Upper lobe of left lung (tissue), 6 donors: ENCODE results near the gene DCAF6. TPM values are rescaled to one million over a fixed set of nuclear protein-coding genes. Genes with fewer than 3 reads are reported as not detected.

Source experiments
- ATAC-seq, 2 donors: fragments of 200-7000 bp; cut with Tn5 transposase; one replicate each; pipeline ENCODE4 v1.9.1; 2022; ENCODE audit warnings: mild to moderate bottlenecking in 2 of 2, moderate library complexity in 2 of 2; ENCODE audit not compliant: low FRiP score in 2 of 2
- DNase-seq, 2 donors: peaks; one replicate each; pipeline ENCODE4 v3.0.0-alpha.2; 2019 to 2020
- H3K27ac ChIP-seq, 4 donors: fragments of 200-600 bp; sonication (generic); one replicate each; pipeline ENCODE4 v1.5.1; 2016 to 2019
- H3K27me3 ChIP-seq, 4 donors: fragments of 200-600 bp; sonication (generic); one replicate each; pipeline ENCODE4 v1.5.1; 2017 to 2019
- H3K36me3 ChIP-seq, 4 donors: fragments of 200-600 bp; sonication (generic); one replicate each; pipeline ENCODE4 v1.5.1; 2016 to 2019
- H3K4me1 ChIP-seq, 4 donors: fragments of 200-600 bp; sonication (generic); one replicate each; pipeline ENCODE4 v1.5.1; 2018 to 2019
- H3K4me3 ChIP-seq, 4 donors: fragments of 200-600 bp; sonication (generic); one replicate each; pipeline ENCODE4 v1.5.1; 2017 to 2019; ENCODE audit warnings: mild to moderate bottlenecking in 2 of 4, moderate library complexity in 1 of 4
- H3K9me3 ChIP-seq, 4 donors: fragments of 200-600 bp; sonication (generic); one replicate each; pipeline ENCODE4 v1.5.1; 2018 to 2019
- EP300 ChIP-seq, 4 donors: sonication (generic); formaldehyde crosslinking; IDR thresholded peaks; one replicate each; pipeline ENCODE4 v1.5.1; 2017; ENCODE audit warnings: antibody characterized with exemption in 4 of 4, control low read depth in 2 of 4
- POLR2A ChIP-seq, 4 donors: fragments of 450-650 bp; IDR thresholded peaks; one replicate each; pipeline ENCODE4 v1.5.1; 2016 to 2017; ENCODE audit warnings: antibody characterized with exemption in 4 of 4, mild to moderate bottlenecking in 2 of 4
- POLR2AphosphoS5 ChIP-seq, 2 donors: sonication (generic); formaldehyde crosslinking; IDR thresholded peaks; one replicate each; pipeline ENCODE4 v1.5.1; 2017; ENCODE audit warnings: antibody characterized with exemption in 2 of 2
- WGBS, 2 donors: methylation state at CpG; one replicate each; pipeline ENCODE4 v1.1.5; 2017 to 2018; 5-methylcytosine and 5-hydroxymethylcytosine counted together
- total RNA-seq, 6 donors: library from RNA; depleted of rRNA in 4 of 6; stranded (reverse); fragments of >200 nt in 4 of 6; gene quantifications; one replicate each; pipeline versions ENCODE4 v1.1.0 to v1.2.1, GENCODE V29; 2016 to 2021
- TF ChIP-seq, protein P1 (sequence below), 6 experiments: fragments of 450-650 bp in 4 of 6; fragments of 200-600 bp in 2 of 6; sonication (generic) in 2 of 6; IDR thresholded peaks; one replicate each; pipeline ENCODE4 v1.5.1; 2016 to 2019; ENCODE audit warnings: antibody characterized with exemption in 6 of 6
- donor health status: DM: no; HTN: no; CAD: no; lungs with moderate emphysema.
- donor health status: DM: no; HTN: yes; CAD: no; lungs with severe emphysema.

The DCAF6 gene
- total RNA-seq, 6 donors from 2014 or later, result 37.5 to 110 (median 55.5) TPM

DNA sequence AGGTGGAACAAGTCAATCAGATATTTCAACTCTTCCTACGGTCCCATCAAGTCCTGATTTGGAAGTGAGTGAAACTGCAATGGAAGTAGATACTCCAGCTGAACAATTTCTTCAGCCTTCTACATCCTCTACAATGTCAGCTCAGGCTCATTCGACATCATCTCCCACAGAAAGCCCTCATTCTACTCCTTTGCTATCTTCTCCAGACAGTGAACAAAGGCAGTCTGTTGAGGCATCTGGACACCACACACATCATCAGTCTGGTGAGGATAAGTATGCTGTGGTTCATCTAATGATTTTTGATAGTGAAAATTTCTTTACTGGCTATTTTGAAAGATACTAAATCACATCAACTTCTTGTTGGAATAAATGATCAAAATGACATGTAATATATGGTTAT is 68.0 kb downstream of the DCAF6 start:
- 95 to 100% methylated on average over 2 of the region's 2 CpGs for WGBS, 2 donors
- DNase-seq, result no peak
- Histone ChIP-seq H3K27ac (no peak overlapping the region), H3K4me3 (no peak overlapping the region), H3K4me1 (peaks cover 0 to 4% (median 2%) of the 10 kb centered on the region in 4 donors), H3K27me3 (no peaks in the 10 kb centered on the region), H3K36me3 (peaks cover 0 to 38% (median 2%) of the 10 kb centered on the region in 4 donors), H3K9me3 (no peaks in the 10 kb centered on the region)
- TF ChIP-seq EP300 (IDR thresholded peaks at IDR 0.05) (no peak), POLR2AphosphoS5 (IDR thresholded peaks at IDR 0.05) (no peak), POLR2A (IDR thresholded peaks at IDR 0.05) (no peak)
- TF ChIP-seq, protein P1, sequence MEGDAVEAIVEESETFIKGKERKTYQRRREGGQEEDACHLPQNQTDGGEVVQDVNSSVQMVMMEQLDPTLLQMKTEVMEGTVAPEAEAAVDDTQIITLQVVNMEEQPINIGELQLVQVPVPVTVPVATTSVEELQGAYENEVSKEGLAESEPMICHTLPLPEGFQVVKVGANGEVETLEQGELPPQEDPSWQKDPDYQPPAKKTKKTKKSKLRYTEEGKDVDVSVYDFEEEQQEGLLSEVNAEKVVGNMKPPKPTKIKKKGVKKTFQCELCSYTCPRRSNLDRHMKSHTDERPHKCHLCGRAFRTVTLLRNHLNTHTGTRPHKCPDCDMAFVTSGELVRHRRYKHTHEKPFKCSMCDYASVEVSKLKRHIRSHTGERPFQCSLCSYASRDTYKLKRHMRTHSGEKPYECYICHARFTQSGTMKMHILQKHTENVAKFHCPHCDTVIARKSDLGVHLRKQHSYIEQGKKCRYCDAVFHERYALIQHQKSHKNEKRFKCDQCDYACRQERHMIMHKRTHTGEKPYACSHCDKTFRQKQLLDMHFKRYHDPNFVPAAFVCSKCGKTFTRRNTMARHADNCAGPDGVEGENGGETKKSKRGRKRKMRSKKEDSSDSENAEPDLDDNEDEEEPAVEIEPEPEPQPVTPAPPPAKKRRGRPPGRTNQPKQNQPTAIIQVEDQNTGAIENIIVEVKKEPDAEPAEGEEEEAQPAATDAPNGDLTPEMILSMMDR (IDR thresholded peaks at IDR 0.05), result no peak
- no peak for ATAC-seq

DNA sequence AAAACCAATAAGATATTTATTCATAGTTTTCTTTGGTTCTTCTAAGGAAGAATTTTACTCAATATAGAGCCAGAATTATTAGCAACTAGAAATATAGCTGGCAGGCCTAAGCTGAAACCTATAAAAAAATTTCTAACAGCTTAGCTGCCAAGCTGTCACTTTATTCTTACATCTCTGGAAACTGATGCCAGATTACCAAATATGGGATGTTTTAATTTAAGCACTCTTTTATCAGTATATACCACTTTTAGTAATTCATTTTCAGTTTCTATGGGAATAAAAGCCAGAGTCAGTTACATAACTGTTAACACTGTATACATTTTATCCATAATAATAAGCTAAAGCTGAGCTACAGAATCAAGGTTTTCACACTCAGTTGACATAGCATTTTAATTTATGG is 69.0 kb downstream of the DCAF6 start:
- ATAC-seq (no peak), DNase-seq (no peak)
- H3K27ac ChIP-seq, result no peak overlapping the region
- H3K27me3 ChIP-seq, result no peaks in the 10 kb centered on the region
- TF ChIP-seq POLR2AphosphoS5 (IDR thresholded peaks at IDR 0.05), result no peak
- TF ChIP-seq EP300 (IDR thresholded peaks at IDR 0.05), result no peak
- TF ChIP-seq, protein P1 (IDR thresholded peaks at IDR 0.05), result no peak
- TF ChIP-seq POLR2A (IDR thresholded peaks at IDR 0.05), result no peak
- no peak overlapping the region for H3K4me3 ChIP-seq
- H3K36me3 ChIP-seq, result peaks cover 0 to 38% (median 2%) of the 10 kb centered on the region in 4 donors
- no peaks in the 10 kb centered on the region for H3K9me3 ChIP-seq
- peaks cover 0 to 2% (median 0%) of the 10 kb centered on the region in 4 donors for H3K4me1 ChIP-seq

DNA sequence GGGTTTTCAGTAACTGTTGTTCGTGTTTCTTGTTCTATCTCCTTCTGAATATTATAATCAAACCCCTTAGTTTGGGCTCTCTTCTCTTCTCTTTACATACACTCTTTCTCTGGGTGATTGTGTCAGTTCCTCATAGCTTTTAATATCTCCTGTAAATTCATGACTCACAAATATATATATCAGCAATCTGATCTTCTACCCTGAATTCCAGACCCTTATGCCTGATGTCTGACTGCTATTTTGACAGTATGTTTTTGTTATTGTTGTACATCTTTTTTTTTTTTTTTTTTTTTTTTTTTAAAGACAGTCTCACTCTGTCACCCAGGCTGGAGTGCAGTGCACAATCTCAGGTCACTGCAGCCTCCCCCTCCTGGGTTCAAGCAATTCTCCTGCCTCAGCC is 71.2 kb downstream of the DCAF6 start:
- Histone ChIP-seq H3K36me3 (peaks cover 0 to 38% (median 2%) of the 10 kb centered on the region in 4 donors), H3K4me1 (no peaks in the 10 kb centered on the region), H3K4me3 (no peak overlapping the region), H3K9me3 (no peaks in the 10 kb centered on the region), H3K27ac (no peak overlapping the region), H3K27me3 (no peaks in the 10 kb centered on the region)
- WGBS, 2 donors, result 91 to 94% methylated on average over 1 of the region's 1 CpG
- TF ChIP-seq POLR2A (IDR thresholded peaks at IDR 0.05), result no peak
- TF ChIP-seq, protein P1 (IDR thresholded peaks at IDR 0.05), result no peak
- TF ChIP-seq POLR2AphosphoS5 (IDR thresholded peaks at IDR 0.05), result no peak
- no peak for TF ChIP-seq EP300 (IDR thresholded peaks at IDR 0.05)
- DNase-seq (no peak), ATAC-seq (no peak)

DNA sequence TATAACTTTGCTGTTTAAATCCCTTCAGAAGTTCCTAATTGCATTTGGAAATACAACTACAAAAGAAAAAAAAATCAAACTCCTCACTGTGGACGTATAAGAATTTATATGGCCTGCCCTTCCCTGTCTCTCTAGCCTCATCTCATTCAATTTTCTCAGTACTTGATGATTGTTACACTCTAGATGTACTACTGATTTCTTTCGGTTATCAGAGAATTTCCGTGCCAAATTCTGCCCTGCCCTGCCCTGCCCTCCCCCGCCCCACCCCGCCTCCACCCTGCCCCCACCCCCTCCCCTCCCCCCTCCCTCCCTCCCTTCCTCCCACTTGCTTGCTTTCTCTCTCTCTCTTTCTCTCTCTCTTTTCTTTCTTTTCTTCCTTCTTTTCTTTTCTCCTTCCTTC is 72.1 kb downstream of the DCAF6 start:
- no peaks in the 10 kb centered on the region for H3K4me1 ChIP-seq
- no peaks in the 10 kb centered on the region for H3K9me3 ChIP-seq
- no peak for TF ChIP-seq POLR2AphosphoS5 (IDR thresholded peaks at IDR 0.05)
- TF ChIP-seq, protein P1 (IDR thresholded peaks at IDR 0.05), result no peak
- no peak for TF ChIP-seq EP300 (IDR thresholded peaks at IDR 0.05)
- no peak for TF ChIP-seq POLR2A (IDR thresholded peaks at IDR 0.05)
- ATAC-seq (no peak), DNase-seq (no peak)
- H3K4me3 ChIP-seq, result no peak overlapping the region
- no peak overlapping the region for H3K27ac ChIP-seq
- H3K27me3 ChIP-seq, result no peaks in the 10 kb centered on the region
- 80 to 89% methylated on average over 5 of the region's 5 CpGs for WGBS, 2 donors
- H3K36me3 ChIP-seq, result peaks cover 0 to 33% (median 5%) of the 10 kb centered on the region in 4 donors

DNA sequence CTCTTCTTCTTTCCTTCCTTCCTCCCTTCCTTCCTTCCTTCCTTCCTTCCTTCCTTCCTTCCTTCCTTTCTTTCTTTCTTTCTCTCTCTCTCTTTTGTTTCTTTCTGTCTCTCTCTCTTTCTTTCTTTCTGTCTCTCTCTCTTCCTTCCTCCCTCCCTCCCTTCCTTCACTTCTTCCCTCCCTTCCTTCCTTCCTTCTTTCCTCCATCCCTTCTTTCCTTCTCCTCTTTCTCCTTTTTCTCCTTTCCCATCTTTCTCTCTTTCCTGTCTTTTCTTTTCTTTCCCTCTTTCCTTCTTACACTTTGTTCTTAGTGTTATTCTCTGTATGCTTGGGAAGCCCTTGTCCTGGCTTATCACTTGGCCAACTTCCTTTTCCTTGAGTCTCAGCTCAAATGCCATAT is 72.8 kb downstream of the DCAF6 start:
- no peak for DNase-seq
- no peaks in the 10 kb centered on the region for H3K4me1 ChIP-seq
- TF ChIP-seq EP300 (IDR thresholded peaks at IDR 0.05) (no peak), POLR2AphosphoS5 (IDR thresholded peaks at IDR 0.05) (no peak), POLR2A (IDR thresholded peaks at IDR 0.05) (no peak)
- TF ChIP-seq, protein P1 (IDR thresholded peaks at IDR 0.05), result no peak
- ATAC-seq, result no peak
- no peak overlapping the region for H3K4me3 ChIP-seq
- H3K27me3 ChIP-seq, result no peaks in the 10 kb centered on the region
- H3K9me3 ChIP-seq, result no peaks in the 10 kb centered on the region
- no peak overlapping the region for H3K27ac ChIP-seq
- H3K36me3 ChIP-seq, result peaks cover 0 to 28% (median 6%) of the 10 kb centered on the region in 4 donors
